ENCODE measurements around the gene CCDC102B.
"Not testable (repeated sequence)": the region's sequence is repeated elsewhere in the genome, so short reads cannot be mapped to it uniquely, and the experiment has no call there.

Gene CCDC102B

GRCh38 chr18:68797871-68798270, at the start of gene CCDC102B:
Gene CCDC102B (plus strand): TSS chr18:68798080. CDS start chr18:68836764, 38,684 bp downstream.
- no peak for DNase-seq

GRCh38 chr18:68757126-68757525, 40.8 kb upstream of the CCDC102B start:
- DNase-seq, result no peak

- no peak for DNase-seq
Measured at GRCh38 chr18:68759308-68759707, 38.6 kb upstream of the CCDC102B start.

- DNase-seq, result no peak
Measured at GRCh38 chr18:68763083-68763482, 34.8 kb upstream of the CCDC102B start.

- no peak for DNase-seq
Measured at GRCh38 chr18:68764016-68764415, 33.9 kb upstream of the CCDC102B start.

GRCh38 chr18:68766433-68766832, 31.4 kb upstream of the CCDC102B start:
- DNase-seq, result no peak

- no peak for DNase-seq
Measured at GRCh38 chr18:68769461-68769860, 28.4 kb upstream of the CCDC102B start.

- DNase-seq, result no peak
Measured at GRCh38 chr18:68772268-68772667, 25.6 kb upstream of the CCDC102B start.

GRCh38 chr18:68778280-68778886, 19.5 kb upstream of the CCDC102B start:
- no peak for DNase-seq

- no peak for DNase-seq
Measured at GRCh38 chr18:68779169-68779568, 18.7 kb upstream of the CCDC102B start.

GRCh38 chr18:68780802-68781635, 16.9 kb upstream of the CCDC102B start:
- DNase-seq, result no peak

- no peak for DNase-seq
Measured at GRCh38 chr18:68783506-68783905, 14.4 kb upstream of the CCDC102B start.

GRCh38 chr18:68784071-68784470, 13.8 kb upstream of the CCDC102B start:
- no peak for DNase-seq

GRCh38 chr18:68790290-68790689, 7.6 kb upstream of the CCDC102B start:
- DNase-seq, result not testable (repeated sequence)

- no peak for DNase-seq
Measured at GRCh38 chr18:68791801-68792200, 6.1 kb upstream of the CCDC102B start.

GRCh38 chr18:68793951-68794350, 3.9 kb upstream of the CCDC102B start:
- no peak for DNase-seq

GRCh38 chr18:68796936-68797690, 767 bp upstream of the CCDC102B start:
- no peak for DNase-seq

GRCh38 chr18:68800075-68800474, 2.2 kb downstream of the CCDC102B start:
- DNase-seq, result no peak

- no peak for DNase-seq
Measured at GRCh38 chr18:68803356-68803755, 5.5 kb downstream of the CCDC102B start.

GRCh38 chr18:68817584-68817983, 19.7 kb downstream of the CCDC102B start:
- DNase-seq, result no peak

GRCh38 chr18:68818584-68818983, 20.7 kb downstream of the CCDC102B start:
- no peak for DNase-seq

GRCh38 chr18:68822926-68823325, 25.0 kb downstream of the CCDC102B start:
- DNase-seq, result no peak

GRCh38 chr18:68826121-68826520, 28.2 kb downstream of the CCDC102B start:
- no peak for DNase-seq

Data from activated CD4-positive, alpha-beta T cell treated with anti-CD3 and anti-CD28 coated beads, Interleukin-2, amount 50 U/mL, for 48 hours (primary cell).